ENCODE data around the gene PAFAH1B2. TPM values are rescaled to one million over a fixed set of nuclear protein-coding genes. Genes with fewer than 3 reads are reported as not detected.

PAFAH1B2 gene
- total and polyA plus RNA-seq, 4 donors, result 22.2 to 73.1 (median 47.3) TPM

DNA sequence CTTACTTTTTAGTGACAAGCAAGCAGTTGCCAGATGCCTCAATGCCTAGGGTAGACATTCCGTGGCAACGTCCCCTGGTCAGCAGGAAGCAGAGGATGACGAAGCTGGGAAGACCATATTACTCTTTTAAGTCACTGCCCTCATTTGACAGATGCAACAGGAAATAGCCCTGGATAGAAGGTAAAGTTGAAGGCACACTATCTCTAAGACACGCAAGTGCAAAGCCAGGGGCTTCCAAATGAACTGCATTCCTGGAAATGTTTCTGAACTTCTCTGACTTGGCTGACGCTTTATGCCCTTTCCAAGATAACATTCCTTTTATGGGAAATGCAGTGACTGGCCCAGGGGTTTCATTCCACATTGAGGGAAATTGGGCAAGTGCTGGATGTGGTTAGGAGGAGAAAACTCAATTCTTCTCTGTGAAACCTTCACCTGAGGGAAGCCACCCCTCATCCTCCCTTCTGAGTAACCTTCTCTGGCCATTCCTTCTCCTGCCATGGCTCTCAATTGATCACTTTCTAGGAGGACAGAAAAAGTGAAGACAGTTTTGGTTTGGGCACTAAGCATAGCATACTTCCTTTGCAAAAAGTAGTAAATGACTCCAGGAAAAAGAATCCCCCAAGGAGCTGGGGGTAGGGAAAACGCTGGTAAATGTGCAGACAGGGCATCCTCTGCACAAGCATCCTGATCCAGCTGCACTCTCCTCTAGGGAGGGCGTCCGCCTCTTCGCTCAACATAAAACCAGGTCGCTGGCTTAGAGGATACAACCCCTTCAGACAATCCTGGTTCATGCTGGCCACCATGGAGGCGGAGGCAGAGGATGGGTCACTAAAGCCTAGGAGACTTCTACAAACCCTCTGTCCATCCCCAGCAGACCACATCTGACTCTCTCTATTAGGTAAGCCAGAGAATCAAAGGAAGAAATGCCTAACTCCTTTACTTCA is 73.3 kb downstream of the PAFAH1B2 start:
- DNase-seq, result peak in 1 of 3 donors; percentile 2
- 80 to 89% methylated on average over 11 of the region's 11 CpGs for WGBS, 2 donors

DNA sequence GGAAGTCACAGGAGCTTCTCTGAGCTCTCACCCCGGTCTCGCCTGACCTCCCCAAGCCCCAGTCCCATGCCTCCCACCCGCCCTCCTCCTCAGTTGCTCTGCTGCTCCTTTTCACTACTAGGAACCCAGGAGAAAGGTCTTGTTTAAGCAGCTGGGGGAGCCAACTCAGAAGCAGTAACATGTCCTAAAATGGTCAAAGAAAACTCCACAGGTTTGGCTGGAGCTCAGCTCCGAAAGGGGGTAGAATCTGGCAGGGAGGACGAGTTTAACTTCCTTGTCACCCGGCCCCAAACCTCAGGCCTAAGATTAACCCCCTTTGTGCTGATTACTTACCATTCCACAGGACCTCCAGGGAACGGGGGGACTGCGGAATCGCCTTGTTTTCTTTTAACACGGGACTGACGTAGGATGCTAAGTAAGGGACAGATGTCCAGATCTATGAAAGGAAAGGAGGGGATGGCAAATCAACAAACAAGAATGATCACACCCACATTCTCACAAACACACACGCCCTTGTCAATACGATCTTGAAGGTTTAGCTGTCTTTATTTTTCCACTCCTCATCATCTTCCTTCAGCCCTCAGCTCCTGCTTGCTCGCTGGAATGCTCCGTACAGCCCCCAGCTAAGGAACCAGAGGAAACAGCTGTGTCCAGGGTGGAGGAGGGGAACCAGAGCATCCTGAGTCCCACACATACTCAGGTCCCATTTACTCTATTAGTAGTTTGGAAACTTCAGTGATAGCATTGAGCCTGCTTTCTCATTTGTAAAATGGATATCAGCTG is 74.2 kb downstream of the PAFAH1B2 start:
- DNase-seq (peak in 2 of 3 donors; percentile 10 to 42), ATAC-seq (ENCODE audit: insufficient read depth, low FRiP score) (no peak)
- no peaks in the 10 kb centered on the region for H3K27me3 ChIP-seq (ENCODE audit: control insufficient read depth in 3 of 3, insufficient read depth in 3 of 3, low read length in 2 of 3)
- TF ChIP-seq, protein P1, sequence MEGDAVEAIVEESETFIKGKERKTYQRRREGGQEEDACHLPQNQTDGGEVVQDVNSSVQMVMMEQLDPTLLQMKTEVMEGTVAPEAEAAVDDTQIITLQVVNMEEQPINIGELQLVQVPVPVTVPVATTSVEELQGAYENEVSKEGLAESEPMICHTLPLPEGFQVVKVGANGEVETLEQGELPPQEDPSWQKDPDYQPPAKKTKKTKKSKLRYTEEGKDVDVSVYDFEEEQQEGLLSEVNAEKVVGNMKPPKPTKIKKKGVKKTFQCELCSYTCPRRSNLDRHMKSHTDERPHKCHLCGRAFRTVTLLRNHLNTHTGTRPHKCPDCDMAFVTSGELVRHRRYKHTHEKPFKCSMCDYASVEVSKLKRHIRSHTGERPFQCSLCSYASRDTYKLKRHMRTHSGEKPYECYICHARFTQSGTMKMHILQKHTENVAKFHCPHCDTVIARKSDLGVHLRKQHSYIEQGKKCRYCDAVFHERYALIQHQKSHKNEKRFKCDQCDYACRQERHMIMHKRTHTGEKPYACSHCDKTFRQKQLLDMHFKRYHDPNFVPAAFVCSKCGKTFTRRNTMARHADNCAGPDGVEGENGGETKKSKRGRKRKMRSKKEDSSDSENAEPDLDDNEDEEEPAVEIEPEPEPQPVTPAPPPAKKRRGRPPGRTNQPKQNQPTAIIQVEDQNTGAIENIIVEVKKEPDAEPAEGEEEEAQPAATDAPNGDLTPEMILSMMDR (IDR thresholded peaks at IDR 0.05; ENCODE audit: control extremely low read depth, extremely low read depth), result no peak
- peak overlapping the region in 1 of 2 donors; percentile 61 for H3K27ac ChIP-seq (ENCODE audit: low read depth in 1 of 2, low read length in 1 of 2)
- peaks cover 20 to 58% (median 30%) of the 10 kb centered on the region in 4 donors for H3K36me3 ChIP-seq (ENCODE audit: control insufficient read depth in 4 of 4, insufficient read depth in 4 of 4, low read length in 4 of 4)
- H3K4me1 ChIP-seq (ENCODE audit: control insufficient read depth in 5 of 5, insufficient read depth in 5 of 5, low read length in 5 of 5), result peaks cover 0 to 20% (median 6%) of the 10 kb centered on the region in 5 donors
- no peak overlapping the region for H3K9ac ChIP-seq (ENCODE audit: insufficient read depth in 1 of 2, low read length in 2 of 2)
- WGBS, 2 donors, result 73 to 82% methylated on average over 15 of the region's 15 CpGs
- H3K9me3 ChIP-seq (ENCODE audit: control insufficient read depth in 4 of 4, insufficient read depth in 3 of 4, low read length in 3 of 4), result no peaks in the 10 kb centered on the region
- no peak overlapping the region for H3K4me3 ChIP-seq

More for the DNA sequence above, 73.3 kb downstream of the PAFAH1B2 start:
- Histone ChIP-seq H3K9ac (ENCODE audit: insufficient read depth in 1 of 2, low read length in 2 of 2) (no peak overlapping the region), H3K27ac (ENCODE audit: low read depth in 1 of 2, low read length in 1 of 2) (peak overlapping the region; percentile 3 to 61), H3K27me3 (ENCODE audit: control insufficient read depth in 3 of 3, insufficient read depth in 3 of 3, low read length in 2 of 3) (no peaks in the 10 kb centered on the region), H3K4me1 (ENCODE audit: control insufficient read depth in 5 of 5, insufficient read depth in 5 of 5, low read length in 5 of 5) (peaks cover 0 to 20% (median 6%) of the 10 kb centered on the region in 5 donors), H3K9me3 (ENCODE audit: control insufficient read depth in 4 of 4, insufficient read depth in 3 of 4, low read length in 3 of 4) (no peaks in the 10 kb centered on the region), H3K4me3 (no peak overlapping the region), H3K36me3 (ENCODE audit: control insufficient read depth in 4 of 4, insufficient read depth in 4 of 4, low read length in 4 of 4) (peaks cover 19 to 53% (median 30%) of the 10 kb centered on the region in 4 donors)
- TF ChIP-seq, protein P1 (IDR thresholded peaks at IDR 0.05; ENCODE audit: control extremely low read depth, extremely low read depth), result no peak
- peak; percentile 12 for ATAC-seq (ENCODE audit: insufficient read depth, low FRiP score)

DNA sequence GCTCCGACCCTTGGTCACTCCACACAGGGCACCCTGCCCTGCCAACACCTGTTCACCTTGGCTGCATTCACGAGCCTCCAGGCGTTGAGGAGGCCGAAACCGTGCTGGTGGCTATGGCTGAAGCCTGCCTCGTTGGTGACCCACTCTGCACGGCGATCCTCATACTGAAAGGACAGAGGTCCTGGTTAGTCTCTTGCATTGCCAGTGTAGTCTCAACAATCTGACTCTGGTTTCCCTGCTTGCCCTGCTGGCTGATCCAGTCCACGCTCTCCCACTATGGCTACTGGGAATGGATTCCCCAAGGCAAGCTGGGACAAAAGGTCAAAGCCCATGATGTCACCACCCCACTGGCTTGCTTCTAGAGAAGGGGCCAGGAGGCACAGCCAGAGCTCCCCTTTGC is 74.9 kb downstream of the PAFAH1B2 start:
- no peak for ATAC-seq (ENCODE audit: insufficient read depth, low FRiP score)
- peak overlapping the region in 1 of 2 donors; percentile 21 for H3K27ac ChIP-seq (ENCODE audit: low read depth in 1 of 2, low read length in 1 of 2)
- DNase-seq, result peak in 1 of 3 donors; percentile 4
- 92 to 94% methylated on average over 9 of the region's 9 CpGs for WGBS, 2 donors
- peaks cover 24 to 64% (median 34%) of the 10 kb centered on the region in 4 donors for H3K36me3 ChIP-seq (ENCODE audit: control insufficient read depth in 4 of 4, insufficient read depth in 4 of 4, low read length in 4 of 4)
- TF ChIP-seq, protein P1 (IDR thresholded peaks at IDR 0.05; ENCODE audit: control extremely low read depth, extremely low read depth), result no peak
- no peaks in the 10 kb centered on the region for H3K9me3 ChIP-seq (ENCODE audit: control insufficient read depth in 4 of 4, insufficient read depth in 3 of 4, low read length in 3 of 4)
- no peaks in the 10 kb centered on the region for H3K27me3 ChIP-seq (ENCODE audit: control insufficient read depth in 3 of 3, insufficient read depth in 3 of 3, low read length in 2 of 3)
- no peak overlapping the region for H3K9ac ChIP-seq (ENCODE audit: insufficient read depth in 1 of 2, low read length in 2 of 2)
- H3K4me1 ChIP-seq (ENCODE audit: control insufficient read depth in 5 of 5, insufficient read depth in 5 of 5, low read length in 5 of 5), result peaks cover 0 to 20% (median 6%) of the 10 kb centered on the region in 5 donors
- no peak overlapping the region for H3K4me3 ChIP-seq
